ENCODE results near the gene ICAM3.
"Not testable (repeated sequence)": the region's sequence is repeated elsewhere in the genome, so short reads cannot be mapped to it uniquely, and the experiment has no call there.

The ICAM3 gene

GRCh38 chr19:10339380-10339960 lies at the start of gene ICAM3:
ICAM3 (minus strand) TSS chr19:10339624; CDS start chr19:10339614, 10 bp downstream.
- FAIRE-seq, result no peak

GRCh38 chr19:10388957-10389356 lies 49.5 kb upstream of the ICAM3 start:
- peak; percentile 96 for FAIRE-seq

GRCh38 chr19:10384580-10384979 lies 45.2 kb upstream of the ICAM3 start:
- FAIRE-seq, result no peak

- not testable (repeated sequence) for FAIRE-seq
These were observed 43.7 kb upstream of the ICAM3 start for GRCh38 chr19:10383223-10383499.

GRCh38 chr19:10380313-10381102 lies 41.1 kb upstream of the ICAM3 start, which contains the start of gene TYK2:
TYK2 (minus strand) TSS chr19:10380572; CDS start chr19:10378406, 2,166 bp downstream.
- FAIRE-seq, result peak; percentile 98

GRCh38 chr19:10379880-10380312 lies 40.5 kb upstream of the ICAM3 start:
- FAIRE-seq, result no peak

- no peak for FAIRE-seq
These were observed 38.7 kb upstream of the ICAM3 start for GRCh38 chr19:10378124-10378523.

GRCh38 chr19:10377140-10377640 lies 37.8 kb upstream of the ICAM3 start:
- FAIRE-seq, result not testable (repeated sequence)

GRCh38 chr19:10374931-10375330 lies 35.5 kb upstream of the ICAM3 start:
- no peak for FAIRE-seq

- no peak for FAIRE-seq
These were observed 33.3 kb upstream of the ICAM3 start for GRCh38 chr19:10372690-10373089.

GRCh38 chr19:10368101-10368803 lies 28.8 kb upstream of the ICAM3 start:
- FAIRE-seq, result no peak

- FAIRE-seq, result not testable (repeated sequence)
These were observed 27.6 kb upstream of the ICAM3 start for GRCh38 chr19:10366950-10367512.

GRCh38 chr19:10365518-10365917 lies 26.1 kb upstream of the ICAM3 start:
- no peak for FAIRE-seq

GRCh38 chr19:10364644-10365043 lies 25.2 kb upstream of the ICAM3 start:
- FAIRE-seq, result no peak

- no peak for FAIRE-seq
These were observed 24.4 kb upstream of the ICAM3 start for GRCh38 chr19:10363789-10364281.

GRCh38 chr19:10362259-10362658 lies 22.8 kb upstream of the ICAM3 start:
- no peak for FAIRE-seq

GRCh38 chr19:10361569-10362011 lies 22.2 kb upstream of the ICAM3 start:
- FAIRE-seq, result no peak

- no peak for FAIRE-seq
These were observed 17.0 kb upstream of the ICAM3 start for GRCh38 chr19:10356431-10356830.

GRCh38 chr19:10353793-10354391 lies 14.5 kb upstream of the ICAM3 start:
- no peak for FAIRE-seq

GRCh38 chr19:10352764-10353671 lies 13.6 kb upstream of the ICAM3 start:
- FAIRE-seq, result no peak

- no peak for FAIRE-seq
These were observed 7.1 kb upstream of the ICAM3 start for GRCh38 chr19:10346509-10346908.

GRCh38 chr19:10344780-10345179 lies 5.4 kb upstream of the ICAM3 start:
- no peak for FAIRE-seq
